ENCODE data around the gene CHTOP. TPM values are rescaled to one million over a fixed set of nuclear protein-coding genes. Genes with fewer than 3 reads are reported as not detected.
A peak's percentile ranks its signal among the peaks of the same experiment; 100 is the strongest.

The CHTOP gene
- total RNA-seq, 1 donor from 2014 or later: 72.1 TPM

GRCh38 chr1:153611356-153611755 lies 22.5 kb upstream of the CHTOP start:
- DNase-seq (ENCODE audit: missing footprints) (no peak), ATAC-seq (no peak)
- intact Hi-C loops (cut with DNase I): loop anchor here (5.0 kb wide), 1 partner anchor 39 kb away; no protein-coding TSS in a partner anchor

- intact Hi-C loops (cut with DNase I): loop anchor here (2.0 to 5.0 kb wide), 2 partner anchors 17 to 40 kb away; partner anchors contain the start of gene S100A1
- ATAC-seq (no peak), DNase-seq (ENCODE audit: missing footprints) (peak; percentile 55)
Observed at GRCh38 chr1:153612111-153612754, 21.6 kb upstream of the CHTOP start.

GRCh38 chr1:153612755-153613331 lies 21.0 kb upstream of the CHTOP start, which contains the start of gene S100A16:
TSS of gene S100A16 (minus strand) at chr1:153613137. CDS start at chr1:153608151, 4,986 bp downstream.
- ATAC-seq (peak; percentile 91), DNase-seq (ENCODE audit: missing footprints) (peak; percentile 81)
- intact Hi-C loops (cut with DNase I): loop anchor here (2.0 to 5.0 kb wide), 2 partner anchors 16 to 41 kb away; partner anchors contain the start of gene S100A1

- no peak for ATAC-seq
- DNase-seq (ENCODE audit: missing footprints): no peak
- intact Hi-C loops (cut with DNase I): loop anchor here (2.0 to 5.0 kb wide), 2 partner anchors 15 to 41 kb away; partner anchors contain the start of gene S100A1
Observed at GRCh38 chr1:153613406-153613805, 20.5 kb upstream of the CHTOP start.

GRCh38 chr1:153614189-153614900 lies 19.5 kb upstream of the CHTOP start:
- intact Hi-C loops (cut with DNase I): loop anchor here (5.0 kb wide), 1 partner anchor 42 kb away; no protein-coding TSS in a partner anchor
- DNase-seq (ENCODE audit: missing footprints) (peak; percentile 41), ATAC-seq (no peak)

- ATAC-seq: no peak
- intact Hi-C loops (cut with DNase I): loop anchor here (5.0 kb wide), 1 partner anchor 43 kb away; no protein-coding TSS in a partner anchor
- no peak for DNase-seq (ENCODE audit: missing footprints)
Observed at GRCh38 chr1:153614906-153615305, 19.0 kb upstream of the CHTOP start.

GRCh38 chr1:153615406-153615805 lies 18.5 kb upstream of the CHTOP start:
- DNase-seq (ENCODE audit: missing footprints) (no peak), ATAC-seq (no peak)
- intact Hi-C loops (cut with DNase I): no loop called here

- peak; percentile 35 for ATAC-seq
- DNase-seq (ENCODE audit: missing footprints): peak; percentile 78
- intact Hi-C loops (cut with DNase I): no loop called here
Observed at GRCh38 chr1:153616144-153616916, 17.5 kb upstream of the CHTOP start, which contains the start of gene S100A14. TSS of gene S100A14 (minus strand) at chr1:153616325. CDS start at chr1:153615858, 467 bp downstream.

GRCh38 chr1:153616917-153617311 lies 17.0 kb upstream of the CHTOP start:
- peak; percentile 45 for DNase-seq (ENCODE audit: missing footprints)
- peak; percentile 46 for ATAC-seq
- intact Hi-C loops (cut with DNase I): no loop called here

- ATAC-seq (no peak), DNase-seq (ENCODE audit: missing footprints) (no peak)
- intact Hi-C loops (cut with DNase I): no loop called here
Observed at GRCh38 chr1:153617663-153618062, 16.2 kb upstream of the CHTOP start.

- ATAC-seq (no peak), DNase-seq (ENCODE audit: missing footprints) (no peak)
- intact Hi-C loops (cut with DNase I): no loop called here
Observed at GRCh38 chr1:153619171-153619570, 14.7 kb upstream of the CHTOP start.

GRCh38 chr1:153623101-153623500 lies 10.8 kb upstream of the CHTOP start:
- no peak for DNase-seq (ENCODE audit: missing footprints)
- no peak for ATAC-seq
- intact Hi-C loops (cut with DNase I): no loop called here

GRCh38 chr1:153624965-153625611 lies 8.8 kb upstream of the CHTOP start:
- intact Hi-C loops (cut with DNase I): no loop called here
- ATAC-seq (no peak), DNase-seq (ENCODE audit: missing footprints) (no peak)

GRCh38 chr1:153626477-153626903 lies 7.4 kb upstream of the CHTOP start:
- ATAC-seq (no peak), DNase-seq (ENCODE audit: missing footprints) (no peak)
- intact Hi-C loops (cut with DNase I): no loop called here

GRCh38 chr1:153626904-153627714 lies 6.8 kb upstream of the CHTOP start, which contains the start of gene S100A13:
TSS of gene S100A13 (minus strand) at chr1:153627505. CDS start at chr1:153626472, 1,033 bp downstream.
- intact Hi-C loops (cut with DNase I): no loop called here
- peak; percentile 88 for DNase-seq (ENCODE audit: missing footprints)
- ATAC-seq: peak; percentile 57

- intact Hi-C loops (cut with DNase I): loop anchor here (2.0 kb wide), 1 partner anchor 15 kb away; the partner anchor contains the start of gene S100A16
- ATAC-seq (peak; percentile 52), DNase-seq (ENCODE audit: missing footprints) (peak; percentile 80)
Observed at GRCh38 chr1:153627715-153628626, 5.9 kb upstream of the CHTOP start, which contains the start of gene S100A1. TSS of gene S100A1 (plus strand) at chr1:153628434. CDS start at chr1:153630522, 2,088 bp downstream.
